NCI-H524 (cell line): ENCODE measurements around the gene BCLAF1.
"Not testable (repeated sequence)": the region's sequence is repeated elsewhere in the genome, so short reads cannot be mapped to it uniquely, and the experiment has no call there.

ENCODE experiments used
- DNase-seq, 2 experiments: peaks; one replicate each; lab custom pipeline; 2025; lab: John Stamatoyannopoulos, UW

BCLAF1 gene

GRCh38 chr6:136308469-136308868 is 18.8 kb upstream of the BCLAF1 start:
- not testable (repeated sequence) for DNase-seq

- DNase-seq, result peak in 1 of 2 experiments; percentile 53
These were observed 17.7 kb upstream of the BCLAF1 start for GRCh38 chr6:136307351-136307750.

- DNase-seq, result no peak
These were observed 16.8 kb upstream of the BCLAF1 start for GRCh38 chr6:136306466-136306865.

GRCh38 chr6:136304410-136304809 is 14.8 kb upstream of the BCLAF1 start:
- DNase-seq, result no peak

GRCh38 chr6:136303516-136303915 is 13.9 kb upstream of the BCLAF1 start:
- DNase-seq, result no peak

GRCh38 chr6:136294621-136295020 is 5.0 kb upstream of the BCLAF1 start:
- no peak for DNase-seq

- DNase-seq, result peak; percentile 55 to 88
These were observed 864 bp upstream of the BCLAF1 start for GRCh38 chr6:136290410-136291010.

GRCh38 chr6:136289327-136289578 is 393 bp downstream of the BCLAF1 start:
- peak; percentile 88 to 95 for DNase-seq

- DNase-seq, result peak; percentile 67 to 70
These were observed 900 bp downstream of the BCLAF1 start for GRCh38 chr6:136288566-136289326.

GRCh38 chr6:136284909-136285308 is 4.7 kb downstream of the BCLAF1 start:
- no peak for DNase-seq

- DNase-seq, result no peak
These were observed 6.7 kb downstream of the BCLAF1 start for GRCh38 chr6:136282906-136283305.

GRCh38 chr6:136280032-136280609 is 9.5 kb downstream of the BCLAF1 start:
- no peak for DNase-seq

- DNase-seq, result no peak
These were observed 15.6 kb downstream of the BCLAF1 start for GRCh38 chr6:136274062-136274461.

- no peak for DNase-seq
These were observed 24.5 kb downstream of the BCLAF1 start for GRCh38 chr6:136265101-136265500.

GRCh38 chr6:136262940-136263339 is 26.7 kb downstream of the BCLAF1 start:
- DNase-seq, result no peak

- peak in 1 of 2 experiments; percentile 28 for DNase-seq
These were observed 34.7 kb downstream of the BCLAF1 start for GRCh38 chr6:136254851-136255466.

GRCh38 chr6:136253734-136254133 is 35.9 kb downstream of the BCLAF1 start:
- DNase-seq, result peak in 1 of 2 experiments; percentile 12

GRCh38 chr6:136252441-136252840 is 37.2 kb downstream of the BCLAF1 start:
- DNase-seq, result no peak

GRCh38 chr6:136251394-136251793 is 38.3 kb downstream of the BCLAF1 start:
- peak in 1 of 2 experiments; percentile 19 for DNase-seq

- DNase-seq, result no peak
These were observed 39.0 kb downstream of the BCLAF1 start for GRCh38 chr6:136250686-136251008.

- DNase-seq, result peak; percentile 99 to 100
These were observed 39.6 kb downstream of the BCLAF1 start, which contains the start of gene MTFR2 for GRCh38 chr6:136249811-136250685. Gene MTFR2, minus strand, starts transcription at chr6:136250311. Its CDS starts 1,212 bp downstream, at chr6:136249099.

- DNase-seq, result peak in 1 of 2 experiments; percentile 30
These were observed 40.3 kb downstream of the BCLAF1 start for GRCh38 chr6:136249336-136249735.
